K562 (cell line): ENCODE data around the gene LDLRAD1. TPM values are rescaled to one million over a fixed set of nuclear protein-coding genes. Genes with fewer than 3 reads are reported as not detected.

Experiments used
- ATAC-seq: fragments of 200-7000 bp; cut with Tn5 transposase; 3 replicates; pipeline ENCODE4 v1.9.1; 2020; ENCODE audit warnings: moderate library complexity
- BruUV-seq: library from RNA; stranded (reverse); fragments of 400-500 nt; replicated peaks from 2 replicates; lab custom pipeline; 2021; lab: Mats Ljungman, UMichigan
- CTCF ChIA-PET: fragments of 300-600 bp; formaldehyde crosslinking; extraction: SDS; loops from one replicate; lab custom pipeline; 2021; ENCODE audit warnings: low intra/inter-chr PET ratio; lab: Yijun Ruan, JAX
- POLR2A ChIA-PET: fragments of 300-600, 350-650 bp; sonication (Branson Sonifier 250); formaldehyde crosslinking; extraction: SDS; loops from one replicate; lab custom pipeline; 2021; ENCODE audit warnings: antibody characterized with exemption, inconsistent platforms; lab: Yijun Ruan, JAX
- DNase-seq, 4 experiments: peaks; one replicate each; pipeline versions ENCODE4 v3.0.0 to v3.0.0-alpha.2; 2011 to 2018; ENCODE audit warnings: low spot score in 3 of 4, mixed read lengths in 3 of 4; ENCODE audit errors: extremely low read depth in 1 of 4
- FAIRE-seq: peaks from 2 replicates; lab custom pipeline; 2011; peaks lifted over from hg19 to GRCh38; lab: Jason Lieb, UNC
- H2AFZ ChIP-seq: 2 replicates; pipeline ENCODE4 v1.6.0; 2011; ENCODE audit warnings: low read depth, low read length, control low read depth, inconsistent platforms
- H3K27ac ChIP-seq: fragments of 200-600 bp; 3 replicates; pipeline ENCODE4 v1.8.0; 2011; ENCODE audit warnings: low read depth, mild to moderate bottlenecking, control low read depth, inconsistent platforms, low read length, moderate library complexity, mixed read lengths; ENCODE audit errors: extremely low read depth
- H3K27me3 ChIP-seq, 2 experiments: fragments of 300-600 bp in 1 of 2; 2 replicates in 1 of 2; 3 replicates in 1 of 2; pipeline versions ENCODE4 v1.6.0 to v1.8.0; 2011; ENCODE audit warnings: inconsistent platforms in 2 of 2, low read length in 2 of 2, mild to moderate bottlenecking in 1 of 2, mixed read lengths in 1 of 2, moderate library complexity in 1 of 2; ENCODE audit not compliant: control insufficient read depth in 2 of 2, insufficient read depth in 2 of 2
- H3K36me3 ChIP-seq: fragments of 300-600 bp; 3 replicates; pipeline ENCODE4 v1.8.0; 2011; ENCODE audit warnings: mild to moderate bottlenecking, low read length, inconsistent platforms; ENCODE audit not compliant: control insufficient read depth, insufficient read depth
- H3K4me1 ChIP-seq, 2 experiments: fragments of 200-600 bp in 1 of 2; replicated peaks in 1 of 2; 2 replicates in 1 of 2; 3 replicates in 1 of 2; pipeline versions ENCODE4 v1.5.1 to v1.8.0; 2011; ENCODE audit warnings: inconsistent platforms in 2 of 2, low read length in 2 of 2, mild to moderate bottlenecking in 1 of 2, mixed read lengths in 1 of 2, moderate library complexity in 1 of 2; ENCODE audit not compliant: control insufficient read depth in 2 of 2, insufficient read depth in 2 of 2
- H3K4me2 ChIP-seq: 2 replicates; pipeline ENCODE4 v1.6.1; 2011; ENCODE audit warnings: low read length, control low read depth, inconsistent platforms, mixed read lengths; ENCODE audit not compliant: insufficient read depth
- H3K4me3 ChIP-seq: fragments of 200-600 bp; sonication (generic), shearing (Covaris generic); 2 replicates; pipeline ENCODE4 v1.5.1; 2016; ENCODE audit warnings: control low read depth, inconsistent platforms
- H3K79me2 ChIP-seq: fragments of 200-600 bp; 3 replicates; pipeline ENCODE4 v1.8.0; 2011; ENCODE audit warnings: low read length, inconsistent platforms; ENCODE audit not compliant: control insufficient read depth, insufficient read depth
- H3K9ac ChIP-seq, 2 experiments: 2 replicates each; pipeline versions ENCODE4 v1.6.0 to v1.6.1; 2011; ENCODE audit warnings: low read depth in 2 of 2, low read length in 2 of 2, control low read depth in 1 of 2, inconsistent platforms in 1 of 2, mild to moderate bottlenecking in 1 of 2, mixed read lengths in 1 of 2; ENCODE audit not compliant: insufficient read depth in 1 of 2
- H3K9me1 ChIP-seq: one replicate; pipeline ENCODE4 v1.6.0; 2011; ENCODE audit warnings: inconsistent platforms, mild to moderate bottlenecking, low read length, moderate library complexity; ENCODE audit not compliant: control insufficient read depth, insufficient read depth
- H3K9me3 ChIP-seq: replicated peaks from 2 replicates; pipeline ENCODE4 v1.5.1; 2011; ENCODE audit warnings: low read depth, low read length, inconsistent platforms; ENCODE audit not compliant: control insufficient read depth, insufficient read depth
- H4K20me1 ChIP-seq: replicated peaks from 2 replicates; pipeline ENCODE4 v1.6.1; 2011; ENCODE audit warnings: low read length, inconsistent platforms, mixed read lengths; ENCODE audit not compliant: control insufficient read depth, insufficient read depth
- GABPB1 ChIP-seq: sonication (generic); formaldehyde crosslinking; IDR thresholded peaks from 2 replicates; pipeline ENCODE4 v1.8.0; 2022; ENCODE audit warnings: mild to moderate bottlenecking, missing genetic modification reagents
- OTX1 ChIP-seq: fragments of 450-650 bp; formaldehyde crosslinking; IDR thresholded peaks from 2 replicates; pipeline ENCODE4 v1.4.0; 2022; ENCODE audit warnings: mild to moderate bottlenecking
- RNF2 ChIP-seq: sonication (generic); IDR thresholded peaks from 2 replicates; pipeline ENCODE4 v1.6.1; 2016
- TSC22D4 ChIP-seq: fragments of 450-650 bp; IDR thresholded peaks from 2 replicates; pipeline ENCODE4 v1.6.1; 2016; ENCODE audit warnings: missing genetic modification characterization, missing biosample characterization, control low read depth
- ZKSCAN3 ChIP-seq: fragments of 250-450 bp; sonication (Bioruptor Pico); IDR thresholded peaks from 2 replicates; pipeline ENCODE4 v1.4.0; 2020
- WGBS: fragments of 100-300 bp; shearing (Covaris generic); methylation state at CpG from one replicate; pipeline ENCODE4 v1.1.6; 2016; ENCODE audit warnings: low coverage, mixed read lengths; ENCODE audit not compliant: insufficient coverage; ENCODE audit errors: missing lambda C conversion rate; 5-methylcytosine and 5-hydroxymethylcytosine counted together
- in situ Hi-C: fragments of 300-500 bp; cut with MboI; formaldehyde crosslinking; loops from 4 replicates; pipeline ENCODE4 v1.15.0; 2018; ENCODE audit warnings: inconsistent platforms, mixed read lengths
- intact Hi-C: fragments of 100-400 bp; cut with micrococcal nuclease; formaldehyde crosslinking; loops from 2 replicates; pipeline ENCODE4 v1.14.2; 2022
- polyA plus RNA-seq, 8 experiments: library from polyadenylated mRNA; depleted of rRNA in 4 of 8; stranded (reverse) in 5 of 8; unstranded in 3 of 8; fragments of >200 nt; fragmentation: Nextera tagmentation in 2 of 8; fragmentation: Illumina TruSeq in 1 of 8; extraction: Ambion mirVana in 2 of 8; extraction: Trizol in 1 of 8; gene quantifications; 2 replicates each; pipeline versions ENCODE4 v1.2.1 to v1.2.3, GENCODE V29; 2011 to 2014; ENCODE audit warnings: inconsistent platforms in 1 of 8, missing spikeins in 1 of 8
- total RNA-seq, 7 experiments: library from RNA; depleted of rRNA in 6 of 7; stranded (reverse); fragments of >200 nt in 6 of 7; fragmentation: Illumina TruSeq in 2 of 7; extraction: Trizol in 2 of 7; gene quantifications; 2 replicates each; pipeline versions ENCODE4 v1.2.1 to v1.2.3, GENCODE V29; 2011 to 2021; ENCODE audit warnings: low replicate concordance in 1 of 7
- TF ChIP-seq, protein P1 (sequence below): sonication (generic); formaldehyde crosslinking; IDR thresholded peaks from 2 replicates; pipeline ENCODE4 v1.8.0; 2022; ENCODE audit warnings: mild to moderate bottlenecking, missing genetic modification reagents
- TF ChIP-seq, protein P2 (sequence below): fragments of 450-650 bp; IDR thresholded peaks from 2 replicates; pipeline ENCODE4 v1.7.1; 2018; ENCODE audit warnings: mild to moderate bottlenecking, low read depth; ENCODE audit not compliant: partially characterized antibody

The LDLRAD1 gene
- total and polyA plus RNA-seq, 9 of the 15 experiments (the other 6 are each of a cell fraction or from before 2014, with no cell fraction given) = not detected

DNA sequence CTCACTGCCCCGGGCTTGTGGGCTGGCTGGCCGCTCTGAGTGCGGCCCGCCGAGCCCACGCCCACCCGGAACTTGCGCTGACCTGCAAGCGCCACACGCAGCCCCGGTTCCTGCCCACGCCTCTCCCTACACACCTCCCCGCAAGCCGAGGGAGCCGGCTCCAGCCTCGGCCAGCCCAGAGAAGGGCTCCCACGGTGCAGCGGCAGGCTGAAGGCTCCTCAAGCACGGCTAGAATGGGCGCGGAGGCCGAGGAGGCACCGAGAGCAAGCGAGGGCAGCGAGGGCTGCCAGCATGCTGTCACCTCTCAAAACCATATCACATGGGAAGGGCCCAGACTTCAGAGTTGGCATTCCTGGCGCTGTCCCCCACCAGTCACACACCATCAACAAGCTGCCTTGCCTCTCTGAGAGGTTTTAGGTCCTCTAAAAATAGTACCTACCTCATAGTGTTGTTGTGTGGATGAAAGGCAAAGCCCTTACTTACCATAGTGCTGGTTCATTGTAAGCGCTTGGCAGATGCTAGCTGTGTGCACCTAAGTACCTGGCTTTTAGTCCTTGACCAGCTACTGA lies 13.4 kb downstream of the LDLRAD1 start:
- ATAC-seq (no peak), FAIRE-seq (no peak), DNase-seq (no peak)
- in situ Hi-C loops (no loop called here), intact Hi-C loops (no loop called here)
- Histone ChIP-seq H3K9me3 (peaks cover 7% of the 10 kb centered on the region; the same call in 1 of the 2 replicates), H3K4me2 (no peak overlapping the region), H3K27ac (no peak overlapping the region), H3K4me1 (peaks cover 0 to 4% of the 10 kb centered on the region in 2 experiments; a peak in 1 of 5 replicates), H3K9me1 (no peaks in the 10 kb centered on the region), H3K79me2 (no peaks in the 10 kb centered on the region), H3K27me3 (peaks cover 27 to 51% of the 10 kb centered on the region in 2 experiments), H2AFZ (no peak overlapping the region), H3K4me3 (no peak overlapping the region), H3K36me3 (no peaks in the 10 kb centered on the region), H4K20me1 (no peaks in the 10 kb centered on the region), H3K9ac (no peak overlapping the region)
- TF ChIP-seq GABPB1 (CRISPR knock-in tag) (no peak), TSC22D4 (no peak), RNF2 (no peak), ZKSCAN3 (CRISPR knock-in tag) (no peak), OTX1 (CRISPR knock-in tag) (no peak)
- TF ChIP-seq, protein P1, sequence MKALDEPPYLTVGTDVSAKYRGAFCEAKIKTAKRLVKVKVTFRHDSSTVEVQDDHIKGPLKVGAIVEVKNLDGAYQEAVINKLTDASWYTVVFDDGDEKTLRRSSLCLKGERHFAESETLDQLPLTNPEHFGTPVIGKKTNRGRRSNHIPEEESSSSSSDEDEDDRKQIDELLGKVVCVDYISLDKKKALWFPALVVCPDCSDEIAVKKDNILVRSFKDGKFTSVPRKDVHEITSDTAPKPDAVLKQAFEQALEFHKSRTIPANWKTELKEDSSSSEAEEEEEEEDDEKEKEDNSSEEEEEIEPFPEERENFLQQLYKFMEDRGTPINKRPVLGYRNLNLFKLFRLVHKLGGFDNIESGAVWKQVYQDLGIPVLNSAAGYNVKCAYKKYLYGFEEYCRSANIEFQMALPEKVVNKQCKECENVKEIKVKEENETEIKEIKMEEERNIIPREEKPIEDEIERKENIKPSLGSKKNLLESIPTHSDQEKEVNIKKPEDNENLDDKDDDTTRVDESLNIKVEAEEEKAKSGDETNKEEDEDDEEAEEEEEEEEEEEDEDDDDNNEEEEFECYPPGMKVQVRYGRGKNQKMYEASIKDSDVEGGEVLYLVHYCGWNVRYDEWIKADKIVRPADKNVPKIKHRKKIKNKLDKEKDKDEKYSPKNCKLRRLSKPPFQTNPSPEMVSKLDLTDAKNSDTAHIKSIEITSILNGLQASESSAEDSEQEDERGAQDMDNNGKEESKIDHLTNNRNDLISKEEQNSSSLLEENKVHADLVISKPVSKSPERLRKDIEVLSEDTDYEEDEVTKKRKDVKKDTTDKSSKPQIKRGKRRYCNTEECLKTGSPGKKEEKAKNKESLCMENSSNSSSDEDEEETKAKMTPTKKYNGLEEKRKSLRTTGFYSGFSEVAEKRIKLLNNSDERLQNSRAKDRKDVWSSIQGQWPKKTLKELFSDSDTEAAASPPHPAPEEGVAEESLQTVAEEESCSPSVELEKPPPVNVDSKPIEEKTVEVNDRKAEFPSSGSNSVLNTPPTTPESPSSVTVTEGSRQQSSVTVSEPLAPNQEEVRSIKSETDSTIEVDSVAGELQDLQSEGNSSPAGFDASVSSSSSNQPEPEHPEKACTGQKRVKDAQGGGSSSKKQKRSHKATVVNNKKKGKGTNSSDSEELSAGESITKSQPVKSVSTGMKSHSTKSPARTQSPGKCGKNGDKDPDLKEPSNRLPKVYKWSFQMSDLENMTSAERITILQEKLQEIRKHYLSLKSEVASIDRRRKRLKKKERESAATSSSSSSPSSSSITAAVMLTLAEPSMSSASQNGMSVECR (CRISPR knock-in tag) = no peak
- TF ChIP-seq, protein P2, sequence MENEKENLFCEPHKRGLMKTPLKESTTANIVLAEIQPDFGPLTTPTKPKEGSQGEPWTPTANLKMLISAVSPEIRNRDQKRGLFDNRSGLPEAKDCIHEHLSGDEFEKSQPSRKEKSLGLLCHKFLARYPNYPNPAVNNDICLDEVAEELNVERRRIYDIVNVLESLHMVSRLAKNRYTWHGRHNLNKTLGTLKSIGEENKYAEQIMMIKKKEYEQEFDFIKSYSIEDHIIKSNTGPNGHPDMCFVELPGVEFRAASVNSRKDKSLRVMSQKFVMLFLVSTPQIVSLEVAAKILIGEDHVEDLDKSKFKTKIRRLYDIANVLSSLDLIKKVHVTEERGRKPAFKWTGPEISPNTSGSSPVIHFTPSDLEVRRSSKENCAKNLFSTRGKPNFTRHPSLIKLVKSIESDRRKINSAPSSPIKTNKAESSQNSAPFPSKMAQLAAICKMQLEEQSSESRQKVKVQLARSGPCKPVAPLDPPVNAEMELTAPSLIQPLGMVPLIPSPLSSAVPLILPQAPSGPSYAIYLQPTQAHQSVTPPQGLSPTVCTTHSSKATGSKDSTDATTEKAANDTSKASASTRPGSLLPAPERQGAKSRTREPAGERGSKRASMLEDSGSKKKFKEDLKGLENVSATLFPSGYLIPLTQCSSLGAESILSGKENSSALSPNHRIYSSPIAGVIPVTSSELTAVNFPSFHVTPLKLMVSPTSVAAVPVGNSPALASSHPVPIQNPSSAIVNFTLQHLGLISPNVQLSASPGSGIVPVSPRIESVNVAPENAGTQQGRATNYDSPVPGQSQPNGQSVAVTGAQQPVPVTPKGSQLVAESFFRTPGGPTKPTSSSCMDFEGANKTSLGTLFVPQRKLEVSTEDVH = no peak
- BruUV-seq = no TSS peak
- WGBS = 43% methylated on average over 26 of the region's 27 CpGs
- ChIA-PET CTCF (no interaction called here), POLR2A (interaction anchor here (0.7 kb wide), 1 partner anchor 13 kb away, joined by 3 read pairs; no protein-coding TSS in a partner anchor)
